Skeletal muscle cell (primary cell): ENCODE results near the gene MT1F.
"Not testable (repeated sequence)": the region's sequence is repeated elsewhere in the genome, so short reads cannot be mapped to it uniquely, and the experiment has no call there.

ENCODE experiments used
- DNase-seq: peaks from one replicate; pipeline ENCODE4 v3.0.0-alpha.2; 2010; ENCODE audit warnings: low read depth
- H3K4me3 ChIP-seq: 2 replicates; pipeline ENCODE4 v1.5.1; 2011; ENCODE audit warnings: low read depth, mild to moderate bottlenecking, control low read depth, low read length, moderate library complexity

Gene MT1F

GRCh38 chr16:56669005-56669839 lies 11.5 kb downstream of the MT1F start, which contains the start of gene MT1H:
TSS of gene MT1H (plus strand) at chr16:56669814. CDS start at chr16:56669885, 71 bp downstream.
- no peak for DNase-seq
- H3K4me3 ChIP-seq = no peak within 1 kb of the TSS

GRCh38 chr16:56669840-56670619 lies 12.3 kb downstream of the MT1F start:
- no peak for DNase-seq
- no peak overlapping the region for H3K4me3 ChIP-seq

GRCh38 chr16:56670620-56670934 lies 12.8 kb downstream of the MT1F start:
- no peak overlapping the region for H3K4me3 ChIP-seq
- no peak for DNase-seq

GRCh38 chr16:56671691-56672090 lies 13.9 kb downstream of the MT1F start:
- not testable (repeated sequence) for DNase-seq, H3K4me3 ChIP-seq

GRCh38 chr16:56672171-56672570 lies 14.4 kb downstream of the MT1F start:
- not testable (repeated sequence) for DNase-seq, H3K4me3 ChIP-seq

- DNase-seq = no peak
- no peak overlapping the region for H3K4me3 ChIP-seq
Observed at GRCh38 chr16:56672761-56673536, 15.2 kb downstream of the MT1F start.

GRCh38 chr16:56673921-56674320 lies 16.2 kb downstream of the MT1F start:
- no peak overlapping the region for H3K4me3 ChIP-seq
- DNase-seq = no peak

GRCh38 chr16:56674570-56674969 lies 16.8 kb downstream of the MT1F start:
- H3K4me3 ChIP-seq, DNase-seq: not testable (repeated sequence)

GRCh38 chr16:56675685-56676210 lies 18.0 kb downstream of the MT1F start:
- H3K4me3 ChIP-seq = no peak overlapping the region
- DNase-seq = no peak

- no peak overlapping the region for H3K4me3 ChIP-seq
- no peak for DNase-seq
Observed at GRCh38 chr16:56677474-56677873, 19.7 kb downstream of the MT1F start.

- H3K4me3 ChIP-seq = no peak overlapping the region
- no peak for DNase-seq
Observed at GRCh38 chr16:56679078-56679730, 21.4 kb downstream of the MT1F start.

- H3K4me3 ChIP-seq = no peak overlapping the region
- DNase-seq = no peak
Observed at GRCh38 chr16:56679818-56680217, 22.1 kb downstream of the MT1F start.

- H3K4me3 ChIP-seq = peak within 1 kb of the TSS; percentile 65
- peak; percentile 64 for DNase-seq
Observed at GRCh38 chr16:56681939-56682702, 24.4 kb downstream of the MT1F start, which contains the start of gene MT1X. TSS of gene MT1X (plus strand) at chr16:56682470. CDS start at chr16:56682541, 71 bp downstream.

GRCh38 chr16:56682703-56683397 lies 25.1 kb downstream of the MT1F start:
- H3K4me3 ChIP-seq = peak overlapping the region; percentile 65
- DNase-seq = no peak

- H3K4me3 ChIP-seq = peak overlapping the region; percentile 65
- DNase-seq = no peak
Observed at GRCh38 chr16:56683424-56684172, 25.8 kb downstream of the MT1F start.

- DNase-seq = no peak
- no peak overlapping the region for H3K4me3 ChIP-seq
Observed at GRCh38 chr16:56684256-56684925, 26.6 kb downstream of the MT1F start.
